GM18519 (cell line): ENCODE measurements around the gene CALN1.
"Not testable (repeated sequence)": the region's sequence is repeated elsewhere in the genome, so short reads cannot be mapped to it uniquely, and the experiment has no call there.

Experiments used
- ATAC-seq: cut with Tn5 transposase; IDR thresholded peaks from one replicate; pipeline ENCODE4 v1.9.1; 2021; ENCODE audit warnings: mild to moderate bottlenecking, moderate library complexity; ENCODE audit not compliant: unreplicated experiment, low FRiP score

The CALN1 gene

GRCh38 chr7:71914204-71914603 lies 497.9 kb downstream of the CALN1 start:
- not testable (repeated sequence) for ATAC-seq

GRCh38 chr7:71912476-71912875 lies 499.7 kb downstream of the CALN1 start:
- ATAC-seq: no peak

- ATAC-seq: no peak
Measured at GRCh38 chr7:71911051-71911450, 501.1 kb downstream of the CALN1 start.

- no peak for ATAC-seq
Measured at GRCh38 chr7:71905821-71906220, 506.3 kb downstream of the CALN1 start.

- ATAC-seq: no peak
Measured at GRCh38 chr7:71904484-71904883, 507.7 kb downstream of the CALN1 start.

- ATAC-seq: no peak
Measured at GRCh38 chr7:71900556-71900955, 511.6 kb downstream of the CALN1 start.

- ATAC-seq: no peak
Measured at GRCh38 chr7:71896535-71896934, 515.6 kb downstream of the CALN1 start.

- ATAC-seq: no peak
Measured at GRCh38 chr7:71886046-71886445, 526.1 kb downstream of the CALN1 start.

- no peak for ATAC-seq
Measured at GRCh38 chr7:71885487-71885886, 526.7 kb downstream of the CALN1 start.

- no peak for ATAC-seq
Measured at GRCh38 chr7:71883415-71883814, 528.7 kb downstream of the CALN1 start.

- ATAC-seq: no peak
Measured at GRCh38 chr7:71871446-71871845, 540.7 kb downstream of the CALN1 start.

- no peak for ATAC-seq
Measured at GRCh38 chr7:71870812-71871211, 541.3 kb downstream of the CALN1 start.

- no peak for ATAC-seq
Measured at GRCh38 chr7:71868797-71869196, 543.3 kb downstream of the CALN1 start.

- no peak for ATAC-seq
Measured at GRCh38 chr7:71867626-71868025, 544.5 kb downstream of the CALN1 start.

GRCh38 chr7:71865172-71865571 lies 547.0 kb downstream of the CALN1 start:
- no peak for ATAC-seq

- ATAC-seq: no peak
Measured at GRCh38 chr7:71864130-71864529, 548.0 kb downstream of the CALN1 start.

- no peak for ATAC-seq
Measured at GRCh38 chr7:71860572-71860971, 551.6 kb downstream of the CALN1 start.

- no peak for ATAC-seq
Measured at GRCh38 chr7:71857338-71857737, 554.8 kb downstream of the CALN1 start.

GRCh38 chr7:71854546-71855397 lies 557.4 kb downstream of the CALN1 start:
- no peak for ATAC-seq

- ATAC-seq: no peak
Measured at GRCh38 chr7:71851776-71852498, 560.2 kb downstream of the CALN1 start.

- no peak for ATAC-seq
Measured at GRCh38 chr7:71846160-71846559, 566.0 kb downstream of the CALN1 start.

GRCh38 chr7:71843676-71844075 lies 568.5 kb downstream of the CALN1 start:
- ATAC-seq: no peak
